Nephron (organoid): ENCODE results near the gene MESP2.
A peak's percentile ranks its signal among the peaks of the same experiment; 100 is the strongest.

Experiments
- H3K27ac Mint-ChIP-seq, 3 experiments: 2 replicates each; pipeline ENCODE4 v1.8.0; 2020; ENCODE audit warnings: mixed read lengths in 3 of 3, mild to moderate bottlenecking in 2 of 3, moderate library complexity in 1 of 3
- H3K27me3 Mint-ChIP-seq: 2 replicates; pipeline ENCODE4 v1.8.0; 2021; ENCODE audit warnings: low read depth, mild to moderate bottlenecking, moderate library complexity, mixed read lengths
- H3K36me3 Mint-ChIP-seq: 2 replicates; pipeline ENCODE4 v1.8.0; 2020; ENCODE audit warnings: low read depth, mixed read lengths
- H3K4me1 Mint-ChIP-seq: 2 replicates; pipeline ENCODE4 v1.8.0; 2020; ENCODE audit warnings: mixed read lengths
- H3K4me3 Mint-ChIP-seq, 3 experiments: 2 replicates each; pipeline ENCODE4 v1.8.0; 2020; ENCODE audit warnings: mild to moderate bottlenecking in 3 of 3, mixed read lengths in 3 of 3, moderate library complexity in 2 of 3
- H3K9me3 Mint-ChIP-seq: 2 replicates; pipeline ENCODE4 v1.8.0; 2020; ENCODE audit warnings: mixed read lengths
- CTCF ChIP-seq, 3 experiments: fragments of 200-600 bp; sonication (generic); IDR thresholded peaks; one replicate each; pipeline ENCODE4 v1.5.0; 2021; ENCODE audit warnings: antibody characterized with exemption in 3 of 3; ENCODE audit not compliant: unreplicated experiment in 3 of 3

MESP2 gene

DNA sequence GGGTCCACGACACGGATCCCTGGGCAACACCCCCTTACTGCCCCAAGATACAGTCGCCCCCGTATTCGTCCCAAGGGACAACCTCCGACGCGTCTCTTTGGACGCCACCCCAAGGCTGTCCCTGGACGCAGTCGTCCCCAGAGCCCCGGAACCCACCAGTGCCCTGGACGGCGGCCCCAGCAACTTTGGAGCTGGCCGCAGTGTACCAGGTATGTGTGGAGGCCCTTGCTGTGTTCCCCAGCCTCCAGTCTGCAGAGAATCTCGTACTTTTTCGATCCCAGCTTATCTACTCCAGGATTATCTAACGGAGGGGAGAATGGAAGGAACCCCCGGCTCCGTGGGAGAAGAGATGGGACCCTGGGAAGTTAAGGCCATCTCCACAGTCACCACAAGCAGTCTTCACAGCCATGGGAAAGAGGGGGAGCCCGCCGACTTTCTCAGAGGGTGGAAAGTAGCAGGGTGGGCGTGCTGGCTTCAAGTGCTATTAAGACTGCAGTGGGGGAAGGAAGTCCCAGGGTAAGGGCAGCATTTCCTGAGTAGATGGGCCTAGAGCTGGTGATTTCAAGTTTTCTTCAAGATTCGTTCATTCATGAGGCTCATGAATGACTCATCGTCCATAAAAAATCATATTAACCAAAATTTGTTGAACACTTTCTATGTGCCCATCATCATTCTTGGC, 1.1 kb downstream of the MESP2 start:
- H3K9me3 Mint-ChIP-seq: no peaks in the 10 kb centered on the region
- peak overlapping the region in 1 of 3 experiments; percentile 22 for H3K27ac Mint-ChIP-seq
- no peaks in the 10 kb centered on the region for H3K36me3 Mint-ChIP-seq
- no peaks in the 10 kb centered on the region for H3K4me1 Mint-ChIP-seq
- no peak for TF ChIP-seq CTCF (IDR thresholded peaks at IDR 0.05; ENCODE audit: unreplicated experiment in 3 of 3)
- H3K27me3 Mint-ChIP-seq: peaks cover 9% of the 10 kb centered on the region
- H3K4me3 Mint-ChIP-seq: peak overlapping the region; percentile 43 to 53 (median 50)

DNA sequence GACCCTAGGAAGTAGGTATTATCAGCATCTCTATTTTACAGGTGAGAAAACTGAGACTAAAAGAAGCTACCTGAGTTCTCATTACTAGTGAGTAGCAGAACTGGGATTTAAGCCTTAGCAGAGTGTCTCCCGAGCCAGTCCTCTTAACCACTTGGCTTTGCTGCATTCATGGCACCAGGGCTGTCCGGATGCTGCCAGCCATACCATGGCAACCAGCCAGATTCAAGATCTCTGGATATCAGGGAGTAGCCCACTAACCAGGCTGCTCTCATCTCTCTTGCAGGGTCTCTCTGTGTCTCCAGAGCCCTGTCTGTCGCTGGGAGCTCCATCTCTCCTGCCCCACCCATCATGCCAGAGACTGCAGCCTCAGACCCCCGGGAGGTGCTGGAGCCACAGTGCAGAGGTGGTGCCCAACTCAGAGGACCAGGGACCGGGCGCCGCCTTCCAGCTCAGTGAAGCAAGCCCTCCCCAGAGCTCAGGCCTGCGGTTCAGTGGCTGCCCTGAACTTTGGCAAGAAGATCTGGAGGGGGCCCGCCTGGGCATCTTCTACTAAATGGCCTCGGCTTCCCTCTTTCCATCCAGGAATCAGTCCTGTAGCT, 1.7 kb downstream of the MESP2 start:
- peaks cover 9% of the 10 kb centered on the region for H3K27me3 Mint-ChIP-seq
- no peaks in the 10 kb centered on the region for H3K36me3 Mint-ChIP-seq
- TF ChIP-seq CTCF (IDR thresholded peaks at IDR 0.05; ENCODE audit: unreplicated experiment in 3 of 3): no peak
- peak overlapping the region in 1 of 3 experiments; percentile 37 for H3K27ac Mint-ChIP-seq
- no peaks in the 10 kb centered on the region for H3K9me3 Mint-ChIP-seq
- peak overlapping the region in 1 of 3 experiments; percentile 43 for H3K4me3 Mint-ChIP-seq
- peaks cover under 1% of the 10 kb centered on the region for H3K4me1 Mint-ChIP-seq

GRCh38 chr15:89778861-89779260, 2.7 kb downstream of the MESP2 start:
- Mint-ChIP-seq H3K4me3 (no peak overlapping the region), H3K9me3 (no peaks in the 10 kb centered on the region), H3K4me1 (peaks cover 4% of the 10 kb centered on the region), H3K27ac (peak overlapping the region in 1 of 3 experiments; percentile 37), H3K36me3 (no peaks in the 10 kb centered on the region), H3K27me3 (peaks cover 14% of the 10 kb centered on the region)
- no peak for TF ChIP-seq CTCF (IDR thresholded peaks at IDR 0.05; ENCODE audit: unreplicated experiment in 3 of 3)

- Mint-ChIP-seq H3K4me3 (no peak overlapping the region), H3K4me1 (peaks cover 4% of the 10 kb centered on the region), H3K9me3 (peaks cover 3% of the 10 kb centered on the region), H3K27ac (no peak overlapping the region), H3K27me3 (peaks cover 14% of the 10 kb centered on the region), H3K36me3 (peaks cover 3% of the 10 kb centered on the region)
- TF ChIP-seq CTCF (IDR thresholded peaks at IDR 0.05; ENCODE audit: unreplicated experiment in 3 of 3): no peak
Measured at GRCh38 chr15:89780601-89781000, 4.5 kb downstream of the MESP2 start.

- Mint-ChIP-seq H3K4me3 (no peak overlapping the region), H3K36me3 (peaks cover 7% of the 10 kb centered on the region), H3K9me3 (peaks cover 7% of the 10 kb centered on the region), H3K27ac (no peak overlapping the region), H3K4me1 (peaks cover 4% of the 10 kb centered on the region), H3K27me3 (peaks cover 14% of the 10 kb centered on the region)
- no peak for TF ChIP-seq CTCF (IDR thresholded peaks at IDR 0.05; ENCODE audit: unreplicated experiment in 3 of 3)
Measured at GRCh38 chr15:89781055-89781454, 4.9 kb downstream of the MESP2 start.
